Effector CD4-positive, alpha-beta T cell (primary cell): ENCODE data around the gene SCN4A. TPM values are rescaled to one million over a fixed set of nuclear protein-coding genes. Genes with fewer than 3 reads are reported as not detected.
"Not testable (repeated sequence)": the region's sequence is repeated elsewhere in the genome, so short reads cannot be mapped to it uniquely, and the experiment has no call there.

Experiments used
- DNase-seq: peaks from one replicate; pipeline ENCODE4 v3.0.0-alpha.2; 2020
- total RNA-seq: gene quantifications from one replicate; lab custom pipeline; 2026; lab: John Stamatoyannopoulos, UW

SCN4A gene
- not detected for total RNA-seq

- DNase-seq: no peak
Observed at GRCh38 chr17:63972796-63973195, at the start of gene SCN4A. TSS of gene SCN4A (minus strand) at chr17:63972918. CDS start at chr17:63972841, 77 bp downstream.

DNA sequence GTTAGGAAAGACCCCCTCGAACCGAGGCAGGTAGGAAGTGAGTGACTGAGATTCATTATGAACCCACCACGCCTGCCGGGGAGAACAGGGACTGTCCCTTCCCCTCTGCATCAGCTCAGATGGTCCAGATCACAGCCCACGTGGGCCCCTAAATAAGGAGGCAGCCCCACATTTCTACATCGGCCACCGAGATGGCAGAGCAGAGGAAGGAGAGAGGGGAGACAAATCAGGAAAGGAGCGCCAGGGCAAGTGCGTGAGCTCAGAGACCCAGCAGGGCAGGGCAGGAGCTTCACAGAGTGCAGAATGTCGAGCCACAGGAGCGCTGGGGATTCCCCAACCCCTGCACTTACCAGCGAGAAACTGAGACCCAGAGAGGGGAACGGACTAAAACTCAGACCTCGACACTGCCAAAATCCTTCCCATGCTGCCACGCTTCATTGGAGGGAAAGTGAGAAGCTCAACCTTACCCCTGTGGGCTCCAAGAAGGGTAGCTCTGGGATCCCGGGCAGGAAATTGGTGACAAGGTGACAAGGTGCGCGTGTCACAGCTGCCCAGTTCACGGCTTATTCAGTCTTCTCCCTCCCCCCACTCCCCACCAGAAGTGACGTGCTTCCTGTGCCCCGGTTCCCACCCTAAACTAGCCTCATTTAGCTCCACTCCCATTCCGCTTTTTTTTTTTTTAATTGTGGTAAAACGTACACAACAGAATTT, 47.5 kb upstream of the SCN4A start, which contains the start of gene ICAM2:
Gene ICAM2 (minus strand): TSS at position 578 of the 711 bp plus-strand sequence. CDS start 13,942 bp downstream, outside the sequence.
- DNase-seq: peak; percentile 89

DNA sequence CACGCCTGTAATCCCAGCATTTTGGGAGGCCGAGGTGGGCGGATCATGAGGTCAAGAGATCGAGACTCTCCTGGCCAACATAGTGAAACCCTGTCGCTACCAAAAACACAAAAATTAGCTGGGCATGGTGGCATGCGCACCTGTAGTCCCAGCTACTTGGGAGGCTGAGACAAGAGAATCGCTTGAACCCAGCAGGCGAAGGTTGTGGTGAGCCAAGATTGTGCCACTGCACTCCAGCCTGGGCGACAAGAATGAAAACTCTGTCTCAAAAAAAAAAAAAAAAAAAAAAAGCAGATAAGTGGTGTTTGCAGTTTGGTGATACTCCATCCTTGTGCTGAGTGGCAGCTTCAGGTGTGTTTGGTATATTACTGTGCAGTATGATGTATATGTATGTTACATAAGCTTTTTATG, 46.8 kb upstream of the SCN4A start:
- DNase-seq: not testable (repeated sequence)

DNA sequence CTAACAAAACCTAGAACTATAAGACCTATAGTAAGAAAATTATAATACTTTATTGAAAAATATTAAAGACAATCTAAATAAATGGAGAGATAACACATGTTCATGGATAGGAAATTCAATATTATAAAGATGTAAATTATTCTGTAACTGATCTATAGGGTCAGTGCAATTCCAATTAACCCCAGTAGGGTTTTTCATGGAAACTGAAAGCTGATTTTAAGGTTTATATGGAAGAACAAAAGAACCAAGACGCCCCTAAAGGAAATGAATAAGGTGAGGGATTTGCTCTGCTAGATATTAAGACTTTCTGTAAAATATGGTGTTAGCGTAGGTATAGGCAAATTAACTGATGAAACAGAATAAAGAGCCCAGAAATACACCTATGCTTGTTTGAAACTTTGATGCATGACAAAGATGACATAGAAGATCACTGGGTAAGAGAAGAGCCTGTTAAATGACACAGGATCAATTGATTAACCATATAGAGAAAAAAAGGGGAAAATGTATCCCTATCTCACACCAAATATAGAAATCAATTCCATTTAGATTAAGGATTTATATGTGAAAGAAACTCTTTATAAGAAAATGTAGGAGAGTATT, 44.8 kb upstream of the SCN4A start:
- no peak for DNase-seq

DNA sequence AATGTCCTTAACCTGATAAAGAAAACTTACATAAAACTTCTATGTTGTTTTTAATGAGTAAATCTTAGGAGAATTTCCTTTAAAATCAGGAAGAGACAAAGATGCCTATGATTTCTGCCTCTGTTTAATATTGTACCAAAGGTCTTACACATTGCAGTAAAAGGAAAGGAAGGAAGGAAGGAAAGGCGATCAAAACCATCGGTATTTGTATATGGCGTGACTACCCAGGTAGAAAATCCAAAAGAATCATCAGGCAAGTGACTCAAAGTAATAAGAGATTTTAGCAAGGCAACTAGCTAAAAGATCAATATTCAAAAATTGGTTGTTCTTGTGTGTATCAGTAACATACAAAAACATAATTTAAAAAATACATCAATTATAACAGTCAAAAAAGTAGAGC, 44.3 kb upstream of the SCN4A start:
- no peak for DNase-seq

GRCh38 chr17:64016231-64016784, 43.6 kb upstream of the SCN4A start:
- DNase-seq: no peak

DNA sequence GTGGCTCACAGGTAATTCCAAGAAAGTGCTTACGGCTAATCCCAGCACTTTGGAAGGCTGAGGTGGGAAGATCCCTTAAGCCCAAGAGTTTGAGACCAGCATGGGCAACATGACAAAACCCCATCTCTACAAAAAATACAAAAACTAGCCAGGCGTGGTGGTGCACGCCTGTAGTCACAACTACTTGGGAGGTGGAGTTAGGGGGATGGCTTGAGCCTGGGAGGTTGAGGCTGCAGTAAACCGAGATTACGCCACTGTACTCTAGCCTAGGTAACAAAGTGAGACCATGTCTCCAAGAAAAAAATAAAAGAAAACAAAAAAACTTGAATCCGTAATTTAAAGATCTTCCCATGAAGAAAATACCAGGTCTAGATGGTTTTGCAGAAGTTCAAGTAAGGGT, 42.7 kb upstream of the SCN4A start:
- DNase-seq: no peak

GRCh38 chr17:64009571-64010402, 37.1 kb upstream of the SCN4A start:
- DNase-seq: no peak

GRCh38 chr17:64008830-64009229, 36.1 kb upstream of the SCN4A start:
- DNase-seq: no peak

DNA sequence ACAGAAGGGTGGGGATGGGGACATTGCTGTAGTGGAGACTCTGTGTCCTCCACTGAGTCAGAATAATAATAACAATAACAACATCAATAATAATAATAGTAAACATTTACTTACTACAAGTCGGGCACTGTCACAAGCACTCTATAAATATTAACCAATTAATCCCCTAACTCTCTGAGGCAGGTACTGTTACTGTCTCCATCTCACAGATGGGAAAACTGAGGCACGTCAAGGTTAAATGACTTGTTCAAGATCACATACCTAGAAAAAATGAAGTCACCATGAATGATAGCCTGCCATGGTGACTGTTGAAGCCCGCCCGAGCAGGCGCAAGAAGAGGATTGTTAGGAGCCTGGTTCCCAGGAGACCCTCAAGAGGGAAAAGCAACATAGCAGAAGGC, 35.6 kb upstream of the SCN4A start:
- DNase-seq: no peak

DNA sequence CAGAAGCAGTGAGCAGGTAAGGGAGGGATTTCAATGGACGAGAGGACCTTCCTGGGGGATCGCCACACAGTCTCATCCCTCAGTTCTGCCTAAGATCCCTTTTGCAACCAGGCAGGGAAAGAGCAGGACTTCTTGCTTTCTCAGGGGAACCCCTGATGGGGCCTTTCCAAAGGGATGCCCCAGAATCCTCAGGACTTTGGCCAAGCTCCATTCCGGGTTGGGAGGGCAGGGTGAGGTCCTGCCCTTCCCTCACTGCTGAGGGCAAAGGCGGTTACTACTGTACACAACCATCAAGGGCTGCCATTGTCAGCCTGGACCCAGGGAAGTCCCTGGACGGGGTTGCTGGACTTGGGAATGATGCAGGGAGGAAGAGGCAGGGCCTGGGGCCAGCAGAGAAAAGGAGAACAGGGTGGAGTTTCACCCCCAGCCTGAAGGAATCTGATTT, 35.1 kb upstream of the SCN4A start:
- no peak for DNase-seq

DNA sequence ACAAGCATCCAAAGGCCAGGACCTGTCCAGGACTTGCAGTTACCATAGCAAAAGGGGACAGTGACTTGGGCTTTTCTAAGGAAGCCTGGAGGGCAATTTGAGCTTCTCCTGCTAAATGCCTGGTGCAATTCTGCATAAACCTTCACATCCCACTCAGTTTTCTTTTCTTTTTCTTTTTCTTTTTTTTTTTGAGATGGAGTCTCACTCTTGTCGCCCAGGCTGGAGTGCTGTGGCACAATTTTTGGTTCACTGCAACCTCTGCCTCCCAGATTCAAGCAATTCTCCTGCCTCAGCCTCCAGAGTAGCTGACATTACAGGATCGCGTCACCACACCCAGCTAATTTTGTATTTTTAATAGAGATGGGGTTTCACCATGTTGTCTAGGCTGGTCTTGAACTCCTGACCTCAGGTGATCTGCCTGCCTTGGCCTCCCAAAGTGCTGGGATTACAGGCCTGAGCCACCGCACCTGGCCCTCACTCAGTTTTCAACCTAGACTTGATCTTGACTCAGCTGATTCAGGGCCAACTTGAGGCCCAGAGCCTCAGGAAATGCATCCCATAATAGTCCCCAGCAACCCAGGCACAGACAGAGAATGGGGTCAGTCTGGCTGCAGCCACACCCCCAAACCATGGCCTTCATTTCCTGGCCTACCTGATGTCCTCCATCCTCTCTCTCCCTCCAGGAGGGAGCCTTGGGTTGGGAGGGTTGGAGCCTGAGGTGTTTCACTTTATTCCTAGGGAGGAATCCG, 34.5 kb upstream of the SCN4A start:
- DNase-seq: not testable (repeated sequence)

- DNase-seq: no peak
Observed at GRCh38 chr17:64006361-64007088, 33.8 kb upstream of the SCN4A start.

DNA sequence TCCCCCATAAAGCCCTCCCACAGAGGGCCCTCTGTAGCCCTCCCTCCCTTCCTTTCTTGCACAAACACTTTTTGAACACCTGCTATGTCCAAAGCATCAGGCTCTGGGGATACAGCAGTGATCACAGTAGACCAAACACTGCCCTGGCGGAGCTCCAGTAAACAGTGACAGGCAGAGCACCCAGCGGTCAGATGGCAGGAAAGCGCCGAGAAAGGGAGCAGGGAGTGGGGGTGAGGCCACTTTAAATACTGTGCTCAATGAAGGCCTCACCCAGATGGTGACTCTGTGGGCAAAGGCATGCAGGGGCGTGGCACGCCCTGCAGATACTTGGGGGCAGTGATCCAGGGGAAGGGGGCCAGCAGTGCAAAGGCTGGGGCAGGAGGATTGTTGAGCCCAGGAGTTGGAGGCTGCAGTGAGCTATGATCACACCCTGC, 33.0 kb upstream of the SCN4A start:
- no peak for DNase-seq

DNA sequence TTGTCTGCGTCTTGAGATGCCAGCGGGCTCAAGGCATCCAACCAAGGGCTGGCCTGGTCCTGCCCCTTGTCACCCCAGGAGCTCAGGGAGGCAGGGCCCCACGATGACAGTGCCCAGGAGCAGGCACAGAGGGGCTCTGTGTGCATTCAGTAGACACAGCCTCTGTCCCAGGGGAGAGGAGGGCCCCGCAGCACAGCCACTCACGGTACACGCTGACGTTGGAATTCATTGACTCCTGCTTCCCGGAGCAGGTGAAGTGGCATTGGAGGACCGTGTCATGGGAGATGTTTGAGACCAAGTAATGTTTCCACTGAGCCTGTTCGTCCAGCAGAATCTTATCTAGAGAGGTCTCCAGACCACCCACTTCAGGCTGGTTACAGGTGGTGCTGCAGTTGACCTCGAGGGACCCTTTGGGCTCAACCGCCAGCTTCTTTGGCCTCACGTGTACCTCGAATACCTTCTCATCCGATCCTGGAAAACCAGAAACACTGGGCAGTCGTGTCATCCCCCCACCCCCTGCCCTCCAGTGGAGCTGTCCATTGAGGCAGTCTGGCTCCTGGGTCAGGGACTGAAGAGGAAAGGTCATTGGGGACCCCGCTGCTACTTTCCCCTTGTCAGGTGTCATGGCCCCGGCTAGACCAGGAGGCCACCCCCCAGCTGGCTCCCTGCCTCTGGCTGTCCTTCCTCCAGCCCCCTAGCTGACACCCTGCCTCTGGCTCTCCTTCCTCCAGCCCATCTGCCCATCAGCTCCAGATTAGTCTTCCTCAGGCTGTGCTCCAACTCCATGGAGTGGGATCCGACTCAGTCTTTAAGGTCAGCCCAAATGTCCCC, 32.4 kb upstream of the SCN4A start:
- no peak for DNase-seq

- DNase-seq: no peak
Observed at GRCh38 chr17:64004218-64004770, 31.6 kb upstream of the SCN4A start.

- no peak for DNase-seq
Observed at GRCh38 chr17:64003526-64004121, 30.9 kb upstream of the SCN4A start.

GRCh38 chr17:64002658-64003525, 30.2 kb upstream of the SCN4A start:
- DNase-seq: no peak
